HepG2 (cell line): ENCODE data around the gene KAZN. TPM values are rescaled to one million over a fixed set of nuclear protein-coding genes. Genes with fewer than 3 reads are reported as not detected.

ENCODE experiments used
- ATAC-seq: fragments of 200-7000 bp; cut with Tn5 transposase; 3 replicates; pipeline ENCODE4 v1.9.1; 2020; ENCODE audit warnings: mild to moderate bottlenecking, moderate library complexity
- BruUV-seq: library from RNA; stranded (reverse); fragments of 400-500 nt; replicated peaks from 2 replicates; lab custom pipeline; 2021; lab: Mats Ljungman, UMichigan
- CTCF ChIA-PET: fragments of 300-600 bp; formaldehyde crosslinking; extraction: SDS; loops from one replicate; lab custom pipeline; 2021; ENCODE audit warnings: low total read pairs, inconsistent platforms, low intra/inter-chr PET ratio; lab: Yijun Ruan, JAX
- POLR2A ChIA-PET: fragments of 350-600 bp; sonication (Branson Sonifier 250); formaldehyde crosslinking; loops from one replicate; lab custom pipeline; 2020; ENCODE audit warnings: antibody characterized with exemption, inconsistent platforms; lab: Yijun Ruan, JAX
- DNase-seq: peaks from one replicate; pipeline ENCODE4 v3.0.0-alpha.2; 2015; ENCODE audit warnings: low spot score
- FAIRE-seq: peaks from 3 replicates; lab custom pipeline; 2011; peaks lifted over from hg19 to GRCh38; lab: Jason Lieb, UNC
- H2AFZ ChIP-seq: one replicate; pipeline ENCODE4 v1.6.1; 2011; ENCODE audit warnings: low read length, inconsistent platforms
- H3K27ac ChIP-seq: fragments of 300-600 bp; 3 replicates; pipeline ENCODE4 v1.8.0; 2011; ENCODE audit warnings: mixed run types, mild to moderate bottlenecking, mixed read lengths, low read length, inconsistent platforms; ENCODE audit not compliant: insufficient read depth; ENCODE audit errors: extremely low read length
- H3K27me3 ChIP-seq, 2 experiments: fragments of 200-600 bp in 1 of 2; 2 replicates in 1 of 2; 3 replicates in 1 of 2; pipeline versions ENCODE4 v1.6.0 to v1.8.0; 2011; ENCODE audit warnings: low read length in 2 of 2, mild to moderate bottlenecking in 2 of 2, moderate library complexity in 2 of 2, inconsistent platforms in 1 of 2; ENCODE audit not compliant: insufficient read depth in 2 of 2, control insufficient read depth in 1 of 2
- H3K36me3 ChIP-seq, 2 experiments: fragments of 200-600 bp in 1 of 2; replicated peaks in 1 of 2; 2 replicates in 1 of 2; 3 replicates in 1 of 2; pipeline versions ENCODE4 v1.5.1 to v1.8.0; 2011; ENCODE audit warnings: low read length in 2 of 2, inconsistent platforms in 1 of 2; ENCODE audit not compliant: insufficient read depth in 2 of 2, control insufficient read depth in 1 of 2
- H3K4me1 ChIP-seq: 2 replicates; pipeline ENCODE4 v1.5.1; 2012; ENCODE audit warnings: low read length, inconsistent platforms; ENCODE audit not compliant: insufficient read depth
- H3K4me2 ChIP-seq: 2 replicates; pipeline ENCODE4 v1.6.0; 2011; ENCODE audit warnings: low read depth, low read length, inconsistent platforms
- H3K4me3 ChIP-seq, 3 experiments: fragments of 200-600 bp in 1 of 3; sonication (generic), shearing (Covaris generic) in 1 of 3; replicated peaks in 1 of 3; 2 replicates each; pipeline ENCODE4 v1.5.1; 2011 to 2016; ENCODE audit warnings: low read length in 3 of 3, inconsistent platforms in 2 of 3, low read depth in 2 of 3, mild to moderate bottlenecking in 2 of 3, control low read depth in 1 of 3, mixed read lengths in 1 of 3; ENCODE audit not compliant: insufficient read depth in 1 of 3
- H3K79me2 ChIP-seq: one replicate; pipeline ENCODE4 v1.6.1; 2011; ENCODE audit warnings: low read length, inconsistent platforms; ENCODE audit not compliant: insufficient read depth
- H3K9ac ChIP-seq: 2 replicates; pipeline ENCODE4 v1.6.0; 2011; ENCODE audit warnings: mild to moderate bottlenecking, low read depth, low read length, inconsistent platforms; ENCODE audit not compliant: insufficient read depth
- H3K9me3 ChIP-seq: 2 replicates; pipeline ENCODE4 v1.5.1; 2012; ENCODE audit warnings: mild to moderate bottlenecking, low read length
- H4K20me1 ChIP-seq: 2 replicates; pipeline ENCODE4 v1.6.0; 2011; ENCODE audit warnings: inconsistent platforms, mild to moderate bottlenecking, low read length, moderate library complexity; ENCODE audit not compliant: insufficient read depth
- CREB1 ChIP-seq, 2 experiments: fragments of 450-650 bp in 1 of 2; IDR thresholded peaks; 2 replicates each; pipeline ENCODE4 v1.6.1; 2016 to 2017; ENCODE audit warnings: control low read depth in 1 of 2, mild to moderate bottlenecking in 1 of 2, missing compliant biosample characterization in 1 of 2, missing genetic modification characterization in 1 of 2
- HMGXB4 ChIP-seq, 2 experiments: sonication (generic) in 1 of 2; formaldehyde crosslinking in 1 of 2; IDR thresholded peaks; 2 replicates each; pipeline versions ENCODE4 v1.4.0 to v1.6.1; 2018 to 2020; ENCODE audit warnings: missing genetic modification reagents in 2 of 2, borderline replicate concordance in 1 of 2, low read depth in 1 of 2, mild to moderate bottlenecking in 1 of 2, missing biosample characterization in 1 of 2
- ZNF224 ChIP-seq: sonication (generic); formaldehyde crosslinking; IDR thresholded peaks from 2 replicates; pipeline ENCODE4 v1.5.0; 2020; ENCODE audit warnings: mild to moderate bottlenecking, missing genetic modification reagents
- ZNF282 ChIP-seq: fragments of 450-650 bp; IDR thresholded peaks from 2 replicates; pipeline ENCODE4 v1.6.1; 2018; ENCODE audit not compliant: partially characterized antibody
- ZNF629 ChIP-seq: sonication (generic); formaldehyde crosslinking; conservative IDR thresholded peaks from 2 replicates; pipeline ENCODE4 v1.5.0; 2020; ENCODE audit warnings: missing genetic modification reagents
- ZNF883 ChIP-seq: sonication (generic); formaldehyde crosslinking; IDR thresholded peaks from 2 replicates; pipeline ENCODE4 v1.5.1; 2020; ENCODE audit warnings: mild to moderate bottlenecking, missing genetic modification reagents; ENCODE audit errors: not compliant biosample characterization
- WGBS: methylation state at CpG from one replicate; pipeline ENCODE4 v1.1.6; 2017; ENCODE audit warnings: low lambda C conversion rate; 5-methylcytosine and 5-hydroxymethylcytosine counted together
- in situ Hi-C: cut with HindIII; loops from 2 replicates; pipeline ENCODE4 v1.10.0; 2017; ENCODE audit warnings: low pct_unique_long_range_greater_than_20kb; ENCODE audit not compliant: extremely low pct_ligation_motif_present
- intact Hi-C: fragments of 100-400 bp; cut with micrococcal nuclease; formaldehyde crosslinking; loops from one replicate; pipeline ENCODE4 v1.10.0; 2022; ENCODE audit not compliant: unreplicated experiment
- polyA plus RNA-seq, 8 experiments: library from polyadenylated mRNA; depleted of rRNA in 3 of 8; stranded (reverse) in 7 of 8; unstranded in 1 of 8; fragments of >200 nt; fragmentation: Illumina TruSeq in 4 of 8; extraction: Trizol in 4 of 8; gene quantifications; 2 replicates each; pipeline versions ENCODE4 v1.2.1 to v1.2.3, GENCODE V29; 2011 to 2016; ENCODE audit warnings: low read depth in 4 of 8, missing spikeins in 1 of 8, mixed read lengths in 1 of 8; ENCODE audit not compliant: insufficient read depth in 1 of 8
- total RNA-seq, 5 experiments: library from RNA; depleted of rRNA; stranded (reverse); fragments of >200 nt; fragmentation: Illumina TruSeq; extraction: Trizol; gene quantifications; 2 replicates each; pipeline ENCODE4 v1.2.3, GENCODE V29; 2016; ENCODE audit warnings: low read depth in 1 of 5

The KAZN gene
- total and polyA plus RNA-seq, 2 of the 13 experiments (the other 11 are each of a cell fraction or from before 2014, with no cell fraction given), result 10.4 to 13.5 TPM

GRCh38 chr1:14824314-14824915 is 225.9 kb downstream of the KAZN start:
- Histone ChIP-seq H3K79me2 (no peaks in the 10 kb centered on the region), H3K4me1 (no peaks in the 10 kb centered on the region), H3K9me3 (no peaks in the 10 kb centered on the region), H4K20me1 (no peaks in the 10 kb centered on the region), H3K27me3 (peaks cover 8 to 76% of the 10 kb centered on the region in 2 experiments; a peak in 4 of 5 replicates), H3K9ac (no peak overlapping the region), H3K4me3 (no peak overlapping the region), H3K27ac (no peak overlapping the region), H2AFZ (no peak overlapping the region), H3K4me2 (no peak overlapping the region), H3K36me3 (no peaks in the 10 kb centered on the region)
- WGBS, result 24% methylated on average over 6 of the region's 6 CpGs
- intact Hi-C loops (no loop called here), in situ Hi-C loops (no loop called here)
- DNase-seq (no peak), FAIRE-seq (no peak), ATAC-seq (no peak)
- no TSS peak for BruUV-seq
- ChIA-PET POLR2A (no interaction called here), CTCF (no interaction called here)
- TF ChIP-seq CREB1 (IDR thresholded peaks at IDR 0.05) (peak; percentile 76), CREB1 (CRISPR knock-in tag; IDR thresholded peaks at IDR 0.05) (no peak), ZNF224 (CRISPR knock-in tag) (no peak)

- 3% methylated on average over 7 of the region's 7 CpGs for WGBS
- Histone ChIP-seq H3K27me3 (peaks cover 6 to 72% of the 10 kb centered on the region in 2 experiments; a peak in 4 of 5 replicates), H3K4me2 (no peak overlapping the region), H4K20me1 (no peaks in the 10 kb centered on the region), H3K4me3 (no peak overlapping the region), H2AFZ (no peak overlapping the region), H3K4me1 (no peaks in the 10 kb centered on the region), H3K27ac (no peak overlapping the region), H3K9me3 (no peaks in the 10 kb centered on the region), H3K79me2 (no peaks in the 10 kb centered on the region), H3K36me3 (no peaks in the 10 kb centered on the region), H3K9ac (no peak overlapping the region)
- ATAC-seq (no peak), FAIRE-seq (no peak), DNase-seq (no peak)
- intact Hi-C loops, result no loop called here
- in situ Hi-C loops, result no loop called here
- POLR2A ChIA-PET, result no interaction called here
- TF ChIP-seq HMGXB4 (CRISPR knock-in tag; IDR thresholded peaks at IDR 0.05; ENCODE audit: borderline replicate concordance in 1 of 2, low read depth in 1 of 2) (no peak), ZNF883 (CRISPR knock-in tag) (no peak), ZNF282 (no peak), ZNF629 (CRISPR knock-in tag) (peak; percentile 82)
- BruUV-seq, result no TSS peak
- CTCF ChIA-PET, result no interaction called here
Observed at GRCh38 chr1:14825396-14825795, 226.9 kb downstream of the KAZN start.
